SK-N-SH treated with all-trans-retinoic acid at 6 μM for 48 hours (cell line): Measurements from ENCODE around the gene HECTD1.

Experiments
- ATAC-seq: fragments of 200-7000 bp; cut with Tn5 transposase; 3 replicates; pipeline ENCODE4 v1.9.1; 2020; ENCODE audit warnings: mild to moderate bottlenecking, moderate library complexity
- ARNTL ChIP-seq: fragments of 450-650 bp; formaldehyde crosslinking; IDR thresholded peaks from 2 replicates; pipeline ENCODE4 v1.5.0; 2020; ENCODE audit warnings: low read depth, mild to moderate bottlenecking, moderate library complexity, borderline replicate concordance
- BACH2 ChIP-seq: fragments of 250-450 bp; sonication (Bioruptor Pico); IDR thresholded peaks from 2 replicates; pipeline ENCODE4 v1.9.0; 2021; ENCODE audit warnings: mild to moderate bottlenecking, borderline replicate concordance
- CREB5 ChIP-seq: fragments of 250-450 bp; sonication (Bioruptor Pico); IDR thresholded peaks from 2 replicates; pipeline ENCODE4 v1.5.1; 2020; ENCODE audit warnings: low read depth, mild to moderate bottlenecking, moderate library complexity
- CSDC2 ChIP-seq: fragments of 250-450 bp; sonication (Bioruptor Pico); IDR thresholded peaks from 2 replicates; pipeline ENCODE4 v1.5.0; 2020; ENCODE audit warnings: mild to moderate bottlenecking, moderate library complexity
- CSRNP3 ChIP-seq: fragments of 250-450 bp; sonication (Bioruptor Pico); IDR thresholded peaks from 2 replicates; pipeline ENCODE4 v1.5.1; 2021; ENCODE audit warnings: mild to moderate bottlenecking, moderate library complexity
- ESRRG ChIP-seq: fragments of 250-450 bp; sonication (Bioruptor Pico); IDR thresholded peaks from 2 replicates; pipeline ENCODE4 v1.6.1; 2021; ENCODE audit warnings: mild to moderate bottlenecking
- GLIS3 ChIP-seq: fragments of 250-450 bp; sonication (Bioruptor Pico); IDR thresholded peaks from 2 replicates; pipeline ENCODE4 v1.5.0; 2020; ENCODE audit warnings: mild to moderate bottlenecking, moderate library complexity
- ISL1 ChIP-seq: fragments of 250-450 bp; sonication (Bioruptor Pico); IDR thresholded peaks from 2 replicates; pipeline ENCODE4 v2.1.2; 2022; ENCODE audit warnings: mild to moderate bottlenecking, moderate library complexity
- OSR1 ChIP-seq: fragments of 250-450 bp; sonication (Bioruptor Pico); IDR thresholded peaks from 2 replicates; pipeline ENCODE4 v1.8.0; 2022; ENCODE audit warnings: moderate library complexity, mild to moderate bottlenecking, inconsistent platforms
- PATZ1 ChIP-seq: fragments of 250-450 bp; sonication (Bioruptor Pico); IDR thresholded peaks from 2 replicates; pipeline ENCODE4 v1.8.0; 2020; ENCODE audit warnings: mild to moderate bottlenecking, moderate library complexity, borderline replicate concordance
- PPARA ChIP-seq: fragments of 250-450 bp; sonication (Bioruptor Pico); IDR thresholded peaks from 2 replicates; pipeline ENCODE4 v1.5.0; 2020; ENCODE audit warnings: mild to moderate bottlenecking, borderline replicate concordance
- RARB ChIP-seq: fragments of 250-450 bp; sonication (Bioruptor Pico); IDR thresholded peaks from 2 replicates; pipeline ENCODE4 v1.8.0; 2021; ENCODE audit warnings: mild to moderate bottlenecking, moderate library complexity
- SNAI2 ChIP-seq: fragments of 250-450 bp; sonication (Bioruptor Pico); IDR thresholded peaks from 2 replicates; pipeline ENCODE4 v1.5.0; 2020; ENCODE audit warnings: mild to moderate bottlenecking, moderate library complexity
- TCF4 ChIP-seq: fragments of 250-450 bp; sonication (Bioruptor Pico); IDR thresholded peaks from 2 replicates; pipeline ENCODE4 v1.8.0; 2021; ENCODE audit warnings: mild to moderate bottlenecking, moderate library complexity, borderline replicate concordance
- TOX ChIP-seq: fragments of 250-450 bp; sonication (Bioruptor Pico); IDR thresholded peaks from 2 replicates; pipeline ENCODE4 v1.8.0; 2021; ENCODE audit warnings: mild to moderate bottlenecking, moderate library complexity, borderline replicate concordance
- ZC3H10 ChIP-seq: fragments of 250-450 bp; sonication (Bioruptor Pico); IDR thresholded peaks from 2 replicates; pipeline ENCODE4 v1.5.1; 2021; ENCODE audit warnings: mild to moderate bottlenecking, moderate library complexity
- ZFP3 ChIP-seq: fragments of 250-450 bp; sonication (Bioruptor Pico); IDR thresholded peaks from 2 replicates; pipeline ENCODE4 v1.5.0; 2020; ENCODE audit warnings: mild to moderate bottlenecking, moderate library complexity
- ZFP30 ChIP-seq: fragments of 450-650 bp; formaldehyde crosslinking; IDR thresholded peaks from 2 replicates; pipeline ENCODE4 v1.5.0; 2022; ENCODE audit warnings: mild to moderate bottlenecking, moderate library complexity
- ZNF565 ChIP-seq: fragments of 450-650 bp; formaldehyde crosslinking; conservative IDR thresholded peaks from 2 replicates; pipeline ENCODE4 v1.5.0; 2020; ENCODE audit warnings: low read depth, mild to moderate bottlenecking, moderate library complexity
- ZNF70 ChIP-seq: fragments of 450-650 bp; formaldehyde crosslinking; IDR thresholded peaks from 2 replicates; pipeline ENCODE4 v1.5.0; 2020; ENCODE audit warnings: mild to moderate bottlenecking, moderate library complexity
- ZNF8 ChIP-seq: fragments of 450-650 bp; formaldehyde crosslinking; IDR thresholded peaks from 2 replicates; pipeline ENCODE4 v1.5.0; 2020; ENCODE audit warnings: mild to moderate bottlenecking, moderate library complexity

Gene HECTD1

GRCh38 chr14:31216359-31216758 is 8.8 kb upstream of the HECTD1 start:
- no peak for TF ChIP-seq PATZ1 (CRISPR knock-in tag)
- no peak for TF ChIP-seq CSRNP3 (CRISPR knock-in tag)
- TF ChIP-seq ESRRG (CRISPR knock-in tag): no peak
- no peak for TF ChIP-seq ZC3H10
- no peak for TF ChIP-seq ZNF8 (CRISPR knock-in tag)
- no peak for TF ChIP-seq PPARA (CRISPR knock-in tag)
- no peak for TF ChIP-seq TCF4 (CRISPR knock-in tag)
- no peak for TF ChIP-seq GLIS3 (CRISPR knock-in tag)
- no peak for TF ChIP-seq CSDC2 (CRISPR knock-in tag)
- TF ChIP-seq ZNF70 (CRISPR knock-in tag): no peak
- no peak for TF ChIP-seq TOX (CRISPR knock-in tag)
- no peak for TF ChIP-seq RARB (CRISPR knock-in tag)
- no peak for TF ChIP-seq ZFP30 (CRISPR knock-in tag)
- no peak for TF ChIP-seq ARNTL (CRISPR knock-in tag)
- ATAC-seq: no peak

GRCh38 chr14:31212893-31213292 is 5.3 kb upstream of the HECTD1 start:
- ATAC-seq: no peak
- TF ChIP-seq ZC3H10 (no peak), ZNF8 (CRISPR knock-in tag) (no peak), RARB (CRISPR knock-in tag) (no peak), OSR1 (CRISPR knock-in tag) (no peak), ZFP3 (CRISPR knock-in tag) (no peak), ARNTL (CRISPR knock-in tag) (no peak), CREB5 (CRISPR knock-in tag) (no peak)

GRCh38 chr14:31209605-31210004 is 2.0 kb upstream of the HECTD1 start:
- TF ChIP-seq PPARA (CRISPR knock-in tag) (no peak), ZFP30 (CRISPR knock-in tag) (no peak), ARNTL (CRISPR knock-in tag) (no peak), ZC3H10 (no peak), TOX (CRISPR knock-in tag) (no peak), BACH2 (CRISPR knock-in tag) (no peak), ZFP3 (CRISPR knock-in tag) (no peak), ZNF565 (no peak), CSDC2 (CRISPR knock-in tag) (no peak), RARB (CRISPR knock-in tag) (no peak), CSRNP3 (CRISPR knock-in tag) (no peak), ISL1 (no peak), ESRRG (CRISPR knock-in tag) (no peak), OSR1 (CRISPR knock-in tag) (no peak), PATZ1 (CRISPR knock-in tag) (no peak), TCF4 (CRISPR knock-in tag) (no peak), CREB5 (CRISPR knock-in tag) (no peak), GLIS3 (CRISPR knock-in tag) (no peak), SNAI2 (CRISPR knock-in tag) (no peak)
- ATAC-seq: no peak
